ENCODE data around the gene CCKAR. TPM values are rescaled to one million over a fixed set of nuclear protein-coding genes. Genes with fewer than 3 reads are reported as not detected.

Gene CCKAR
- total RNA-seq, 2 experiments from 2014 or later = not detected

GRCh38 chr4:26525136-26525770 lies 35.0 kb upstream of the CCKAR start:
- POLR2A ChIA-PET = interaction anchor here (0.7 kb wide), 1 partner anchor 39 kb away, joined by 3 read pairs; no protein-coding TSS in a partner anchor

GRCh38 chr4:26524011-26524410 lies 33.7 kb upstream of the CCKAR start:
- Histone ChIP-seq H2AFZ (ENCODE audit: low read length) (no peak overlapping the region), H3K9me2 (ENCODE audit: insufficient read depth, low read length) (no peaks in the 10 kb centered on the region), H3K27ac (ENCODE audit: low read depth, low read length, poor library complexity, severe bottlenecking) (no peak overlapping the region), H4K20me1 (ENCODE audit: insufficient read depth, low read length) (no peaks in the 10 kb centered on the region), H3K36me3 (ENCODE audit: insufficient read depth, low read length) (no peaks in the 10 kb centered on the region), H3K4me3 (ENCODE audit: low read depth, low read length, poor library complexity, severe bottlenecking) (no peak overlapping the region), H3K4me1 (ENCODE audit: insufficient read depth, low read length, poor library complexity, severe bottlenecking) (no peaks in the 10 kb centered on the region), H3K9me3 (ENCODE audit: low read length) (no peaks in the 10 kb centered on the region), H3K79me2 (ENCODE audit: insufficient read depth, low read depth, low read length) (no peaks in the 10 kb centered on the region), H3K4me2 (ENCODE audit: low read length) (no peak overlapping the region)
- ChIA-PET CTCF (ENCODE audit: unreplicated experiment) (no interaction called here), POLR2A (interaction anchor here (0.7 kb wide), 1 partner anchor 41 kb away, joined by 3 read pairs; no protein-coding TSS in a partner anchor)
- no peak for TF ChIP-seq EZH2phosphoT487 (IDR thresholded peaks at IDR 0.05; ENCODE audit: borderline replicate concordance, low read depth, low read length)
- no peak for TF ChIP-seq CTCF (conservative IDR thresholded peaks at IDR 0.05; ENCODE audit: low read length)
- intact Hi-C loops (cut with micrococcal nuclease; ENCODE audit: unreplicated experiment) = no loop called here
- BruUV-seq (replicated peaks) = no TSS peak
- DNase-seq (ENCODE audit: low spot score) = no peak

More at GRCh38 chr4:26525136-26525770, 35.0 kb upstream of the CCKAR start:
- no peaks in the 10 kb centered on the region for H3K36me3 ChIP-seq (ENCODE audit: insufficient read depth, low read length)
- 0 out of 2 replicates have a peak, but pooled peaks cover 4% of the 10 kb centered on the region for H3K9me3 ChIP-seq (ENCODE audit: low read length)
- no peaks in the 10 kb centered on the region for H4K20me1 ChIP-seq (ENCODE audit: insufficient read depth, low read length)
- no TSS peak for BruUV-seq (replicated peaks)
- no peak overlapping the region for H3K27ac ChIP-seq (ENCODE audit: low read depth, low read length, poor library complexity, severe bottlenecking)
- H3K4me1 ChIP-seq (ENCODE audit: insufficient read depth, low read length, poor library complexity, severe bottlenecking) = no peaks in the 10 kb centered on the region
- H3K79me2 ChIP-seq (ENCODE audit: insufficient read depth, low read depth, low read length) = no peaks in the 10 kb centered on the region
- intact Hi-C loops (cut with micrococcal nuclease; ENCODE audit: unreplicated experiment) = no loop called here
- no peaks in the 10 kb centered on the region for H3K9me2 ChIP-seq (ENCODE audit: insufficient read depth, low read length)
- no peak overlapping the region for H3K4me3 ChIP-seq (ENCODE audit: low read depth, low read length, poor library complexity, severe bottlenecking)
- no peak for DNase-seq (ENCODE audit: low spot score)
- TF ChIP-seq CTCF (conservative IDR thresholded peaks at IDR 0.05; ENCODE audit: low read length) = no peak
- no peak for TF ChIP-seq EZH2phosphoT487 (IDR thresholded peaks at IDR 0.05; ENCODE audit: borderline replicate concordance, low read depth, low read length)
- CTCF ChIA-PET (ENCODE audit: unreplicated experiment) = no interaction called here
- no peak overlapping the region for H2AFZ ChIP-seq (ENCODE audit: low read length)
- H3K4me2 ChIP-seq (ENCODE audit: low read length) = no peak overlapping the region

- H3K4me2 ChIP-seq (ENCODE audit: low read length) = no peak overlapping the region
- CTCF ChIA-PET (ENCODE audit: unreplicated experiment) = no interaction called here
- POLR2A ChIA-PET = no interaction called here
Measured at GRCh38 chr4:26522478-26522877, 32.2 kb upstream of the CCKAR start.

More at GRCh38 chr4:26522478-26522877, 32.2 kb upstream of the CCKAR start:
- BruUV-seq (replicated peaks) = no TSS peak
- no peaks in the 10 kb centered on the region for H3K9me3 ChIP-seq (ENCODE audit: low read length)
- H3K4me3 ChIP-seq (ENCODE audit: low read depth, low read length, poor library complexity, severe bottlenecking) = no peak overlapping the region
- H4K20me1 ChIP-seq (ENCODE audit: insufficient read depth, low read length) = no peaks in the 10 kb centered on the region
- intact Hi-C loops (cut with micrococcal nuclease; ENCODE audit: unreplicated experiment) = no loop called here
- H2AFZ ChIP-seq (ENCODE audit: low read length) = no peak overlapping the region
- H3K36me3 ChIP-seq (ENCODE audit: insufficient read depth, low read length) = no peaks in the 10 kb centered on the region
- H3K4me1 ChIP-seq (ENCODE audit: insufficient read depth, low read length, poor library complexity, severe bottlenecking) = no peaks in the 10 kb centered on the region
- H3K79me2 ChIP-seq (ENCODE audit: insufficient read depth, low read depth, low read length) = no peaks in the 10 kb centered on the region
- no peak for DNase-seq (ENCODE audit: low spot score)
- H3K27ac ChIP-seq (ENCODE audit: low read depth, low read length, poor library complexity, severe bottlenecking) = no peak overlapping the region
- no peaks in the 10 kb centered on the region for H3K9me2 ChIP-seq (ENCODE audit: insufficient read depth, low read length)
- no peak for TF ChIP-seq CTCF (conservative IDR thresholded peaks at IDR 0.05; ENCODE audit: low read length)
- TF ChIP-seq EZH2phosphoT487 (IDR thresholded peaks at IDR 0.05; ENCODE audit: borderline replicate concordance, low read depth, low read length) = no peak

All from OCI-LY7 (cell line).